GM12892 (cell line): ENCODE measurements around the gene CYP2J2.

Experiments used
- DNase-seq: peaks from one replicate; pipeline ENCODE4 v3.0.0; 2011; ENCODE audit not compliant: insufficient read length
- FAIRE-seq: peaks from 2 replicates; lab custom pipeline; 2011; peaks lifted over from hg19 to GRCh38; lab: Jason Lieb, UNC
- POLR2A ChIP-seq: IDR thresholded peaks from 2 replicates; pipeline ENCODE4 v1.6.1; 2011; ENCODE audit warnings: low read depth, low read length, control low read depth
- POLR2AphosphoS5 ChIP-seq: IDR thresholded peaks from 2 replicates; pipeline ENCODE4 v1.6.1; 2011; ENCODE audit warnings: low read depth, low read length, control low read depth
- TAF1 ChIP-seq: IDR thresholded peaks from 2 replicates; pipeline ENCODE4 v1.6.1; 2011; ENCODE audit warnings: low read depth, mild to moderate bottlenecking, control low read depth, low read length, borderline replicate concordance

CYP2J2 gene

GRCh38 chr1:59846895-59847282 lies 79.7 kb downstream of the CYP2J2 start:
- FAIRE-seq (no peak), DNase-seq (no peak)
- TF ChIP-seq POLR2A (no peak), POLR2AphosphoS5 (no peak), TAF1 (no peak)

GRCh38 chr1:59846209-59846894 lies 80.2 kb downstream of the CYP2J2 start:
- TF ChIP-seq TAF1: no peak
- TF ChIP-seq POLR2A: no peak
- TF ChIP-seq POLR2AphosphoS5: no peak
- DNase-seq (no peak), FAIRE-seq (no peak)

GRCh38 chr1:59845091-59845490 lies 81.5 kb downstream of the CYP2J2 start:
- FAIRE-seq (no peak), DNase-seq (no peak)

More at GRCh38 chr1:59845091-59845490, 81.5 kb downstream of the CYP2J2 start:
- no peak for TF ChIP-seq POLR2A
- TF ChIP-seq TAF1: no peak
- no peak for TF ChIP-seq POLR2AphosphoS5
